NCI-H1048 (cell line): ENCODE measurements around the gene MOCOS.

Experiments
- DNase-seq: peaks from one replicate; lab custom pipeline; 2025; lab: John Stamatoyannopoulos, UW

The MOCOS gene

DNA sequence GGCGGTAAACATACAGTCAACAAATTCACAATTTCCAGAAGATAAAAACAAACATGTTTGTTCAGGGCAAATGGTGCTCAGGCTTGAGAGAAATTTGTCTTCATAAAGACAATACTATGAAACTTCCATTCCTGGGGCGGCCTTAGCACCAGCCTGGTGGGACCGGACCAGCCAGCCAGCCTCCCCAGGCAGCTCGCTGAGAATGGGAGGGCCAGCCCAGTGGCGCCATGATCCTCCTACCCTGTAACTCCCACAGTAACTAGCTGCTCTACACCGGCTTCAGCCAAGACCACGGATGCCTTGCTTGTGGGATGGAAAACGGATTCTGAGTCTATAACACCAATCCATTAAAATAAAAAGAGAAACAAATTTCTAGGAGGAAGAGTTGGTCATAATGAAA lies 86.0 kb downstream of the MOCOS start:
- no peak for DNase-seq

DNA sequence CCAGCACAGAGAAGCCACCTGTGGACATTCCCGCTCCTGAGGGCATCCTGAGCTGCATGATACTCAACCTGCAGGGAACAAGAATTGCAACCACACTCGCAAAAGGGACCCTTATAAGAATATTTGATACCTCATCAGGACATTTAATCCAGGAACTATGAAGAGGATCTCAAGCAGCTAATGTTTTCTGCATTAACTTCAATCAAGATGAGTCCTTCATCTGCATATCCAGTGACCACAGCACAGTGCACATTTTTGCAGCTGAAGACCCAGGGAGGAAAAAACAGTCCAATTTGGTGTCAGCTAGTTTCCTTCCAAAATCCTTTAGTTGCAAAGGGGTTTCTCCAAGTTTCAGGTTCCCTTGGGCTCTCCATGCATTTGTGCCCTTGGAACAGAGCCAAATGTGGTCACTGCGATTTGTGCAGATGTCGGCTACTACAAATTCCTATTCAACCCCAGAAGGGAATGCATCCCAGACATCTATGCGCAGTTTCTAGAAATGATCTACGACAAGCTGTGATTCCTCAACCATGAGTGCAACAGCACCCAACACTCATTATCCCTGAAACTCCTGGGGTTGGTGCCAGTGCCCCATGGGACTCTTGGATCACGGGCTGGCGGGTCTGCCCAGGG lies 86.9 kb downstream of the MOCOS start:
- DNase-seq = no peak

DNA sequence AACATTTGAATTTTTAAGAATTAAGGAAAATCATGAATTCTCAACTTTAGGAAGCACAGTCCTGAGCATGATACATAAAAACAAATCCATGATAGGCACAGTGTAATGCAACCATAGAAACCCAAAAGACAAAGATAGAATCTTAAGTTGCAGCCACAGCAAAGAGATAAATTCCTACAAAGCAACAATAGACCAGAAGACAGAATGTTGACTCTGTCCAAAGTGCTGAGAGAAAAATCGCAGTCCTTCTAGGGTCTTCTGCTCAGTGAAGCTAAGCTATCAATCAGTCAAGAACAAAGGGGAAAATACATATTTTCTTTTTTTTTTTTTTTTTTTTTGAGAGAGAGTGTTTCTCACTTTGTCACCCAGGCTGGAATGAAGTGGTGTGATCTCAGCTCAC lies 88.3 kb downstream of the MOCOS start:
- DNase-seq = no peak

DNA sequence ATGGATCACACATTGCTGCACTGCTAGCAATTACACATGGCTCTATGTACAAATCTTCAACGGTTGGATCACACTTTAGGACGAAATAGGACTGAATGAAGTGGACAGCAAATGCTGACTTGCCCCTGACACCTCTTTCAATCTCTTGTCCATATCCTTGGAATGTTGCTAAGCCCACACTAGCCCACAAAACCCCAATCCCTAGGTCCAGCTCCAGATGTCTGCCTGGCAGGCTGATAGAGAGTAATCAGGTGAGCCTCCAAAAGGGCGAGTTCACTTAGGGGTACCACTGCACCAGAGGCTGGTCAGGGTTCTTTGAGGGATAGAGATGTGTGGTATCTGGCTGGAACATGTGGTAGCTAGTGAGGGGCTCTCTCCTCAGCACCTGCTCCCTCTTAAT lies 91.7 kb downstream of the MOCOS start:
- DNase-seq = no peak

DNA sequence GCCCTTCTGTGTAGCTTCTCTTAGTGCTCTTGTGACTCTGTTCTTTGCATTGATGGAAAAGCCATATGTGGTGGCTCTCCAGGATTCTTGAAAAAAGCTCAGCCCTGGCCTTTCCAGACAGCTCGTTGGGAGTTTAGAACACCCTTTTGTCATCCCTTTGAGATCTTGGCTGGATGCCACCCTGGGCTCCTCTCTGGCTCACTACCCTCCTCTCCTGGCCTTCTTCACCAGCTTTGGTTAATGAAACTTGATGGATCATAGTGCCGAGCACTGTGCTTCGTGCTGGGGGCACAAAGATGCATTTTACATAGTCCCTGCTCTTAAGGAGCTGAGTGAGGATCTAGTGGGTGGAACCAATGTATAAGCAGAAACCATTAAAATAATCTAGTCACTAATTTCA lies 94.6 kb downstream of the MOCOS start:
- no peak for DNase-seq

DNA sequence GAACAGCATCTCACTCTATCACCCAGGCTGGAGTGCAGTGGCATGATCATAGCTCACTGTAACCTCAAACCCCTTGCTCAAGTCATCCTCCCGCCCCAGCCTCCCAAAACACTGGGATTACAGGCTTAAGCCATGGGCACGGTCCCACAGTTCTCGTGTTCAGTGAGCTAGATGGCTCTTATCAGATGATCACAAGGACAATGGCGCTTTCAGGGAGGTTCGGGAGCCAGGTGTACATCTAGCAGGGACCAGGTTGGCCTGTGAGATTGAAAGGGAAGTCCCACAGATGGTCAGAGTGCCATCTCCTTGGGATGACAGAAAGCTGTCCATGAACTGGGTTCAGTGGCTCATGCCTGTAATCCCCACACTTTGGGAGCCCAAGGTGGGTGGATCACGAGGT lies 96.2 kb downstream of the MOCOS start:
- no peak for DNase-seq

DNA sequence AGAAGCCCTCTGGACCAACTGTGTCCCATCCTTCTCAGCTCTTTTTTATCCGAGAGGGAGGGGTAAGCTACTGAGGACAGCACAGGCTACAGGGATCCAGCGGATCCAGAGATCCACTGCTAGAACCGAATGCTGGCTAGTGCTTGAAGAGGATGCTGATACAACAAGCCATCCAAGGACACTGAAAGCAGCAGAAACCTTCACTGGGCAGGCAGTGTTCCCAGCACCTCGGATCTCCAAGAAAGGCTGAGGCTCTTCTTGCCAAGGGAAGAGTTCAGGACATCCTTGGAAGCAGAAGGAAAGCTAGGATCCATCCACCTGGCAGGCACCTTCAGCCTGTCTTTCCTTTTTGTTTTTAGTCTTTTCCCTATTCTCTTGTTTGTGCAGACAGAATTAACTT lies 97.0 kb downstream of the MOCOS start:
- DNase-seq = no peak

DNA sequence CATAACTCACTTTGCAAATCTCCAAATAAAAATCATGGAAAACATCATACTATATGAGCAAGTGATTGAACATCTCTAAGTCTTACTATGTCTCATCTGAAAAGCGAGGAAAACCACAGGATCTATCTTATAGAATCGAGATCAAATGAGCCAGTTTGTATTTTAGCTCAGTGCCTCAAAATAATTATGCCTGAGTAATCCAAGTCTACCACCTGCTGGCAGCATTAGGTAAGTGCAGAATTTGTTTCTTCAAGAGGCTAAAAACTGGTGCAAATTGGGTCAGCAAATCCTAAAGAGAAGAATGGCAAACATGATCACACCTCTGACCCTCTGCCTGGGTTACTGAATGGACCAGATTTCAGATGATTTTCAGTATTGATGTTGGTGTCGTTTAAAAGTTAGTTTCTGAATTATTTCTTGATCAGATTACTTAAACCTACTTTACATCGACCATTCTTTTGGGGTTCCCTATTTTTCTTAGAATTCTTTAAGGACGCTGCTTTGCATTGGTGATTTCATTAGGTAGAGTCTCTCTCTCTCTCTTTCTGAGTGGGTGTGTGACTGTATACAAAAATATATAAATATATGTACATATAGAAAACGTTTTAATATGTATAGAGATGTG lies 97.5 kb downstream of the MOCOS start:
- no peak for DNase-seq

DNA sequence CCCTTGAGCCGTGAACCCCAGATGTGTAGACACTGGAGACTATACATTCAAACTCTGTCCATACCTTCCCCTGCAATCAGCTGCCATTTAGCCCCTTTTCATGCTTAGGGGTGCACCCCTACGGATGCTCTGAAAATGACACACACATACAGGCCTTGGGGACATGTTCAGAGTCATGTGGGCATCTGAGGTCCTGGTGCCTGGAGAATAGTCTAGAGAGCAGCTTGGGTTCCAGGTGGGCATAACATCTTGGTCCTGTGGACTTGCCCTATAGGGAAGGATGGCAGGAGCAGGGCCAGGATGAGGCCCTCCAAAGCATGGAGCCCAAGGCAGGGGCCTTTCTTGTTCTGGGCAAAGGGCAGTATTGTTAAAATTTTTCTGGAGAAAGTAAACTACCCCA lies 100.4 kb downstream of the MOCOS start:
- DNase-seq = no peak

DNA sequence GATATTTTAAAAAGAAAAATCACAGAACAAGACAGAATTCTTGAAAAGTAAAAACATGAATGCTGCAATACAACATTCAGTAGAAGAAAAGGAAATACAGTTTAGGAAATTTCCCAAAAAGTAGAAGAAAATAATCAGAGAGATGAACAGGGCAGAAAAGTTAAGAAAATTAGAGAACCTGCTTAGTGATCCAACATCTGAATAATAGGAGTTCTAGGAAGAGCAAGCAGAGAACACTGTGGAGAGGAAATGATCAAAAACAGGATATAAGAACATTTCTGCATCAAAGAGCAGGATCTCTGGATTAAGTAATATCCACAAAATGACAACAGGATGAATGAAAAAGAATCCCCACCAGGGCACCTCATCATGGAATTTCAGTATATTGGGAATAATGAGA lies 101.4 kb downstream of the MOCOS start:
- DNase-seq = no peak

DNA sequence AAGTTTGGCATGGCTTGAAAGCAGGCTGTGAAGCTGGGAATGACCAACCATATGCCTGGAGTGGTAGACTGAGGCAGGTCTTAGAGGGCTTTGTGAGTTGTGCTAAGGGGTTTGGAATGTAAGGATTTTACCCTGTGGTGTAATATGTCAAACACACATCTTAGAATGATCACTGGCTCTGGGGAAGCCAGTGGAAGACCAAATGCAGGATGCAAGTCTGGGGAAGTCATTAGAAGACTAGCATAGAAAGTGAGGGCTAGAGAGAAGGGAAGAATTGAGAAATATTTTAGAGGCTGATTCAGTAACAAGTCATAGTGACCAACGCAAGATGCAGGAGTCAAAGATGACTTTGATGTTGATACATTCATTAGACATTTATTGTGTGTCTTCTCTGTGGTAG lies 106.7 kb downstream of the MOCOS start:
- DNase-seq = no peak

DNA sequence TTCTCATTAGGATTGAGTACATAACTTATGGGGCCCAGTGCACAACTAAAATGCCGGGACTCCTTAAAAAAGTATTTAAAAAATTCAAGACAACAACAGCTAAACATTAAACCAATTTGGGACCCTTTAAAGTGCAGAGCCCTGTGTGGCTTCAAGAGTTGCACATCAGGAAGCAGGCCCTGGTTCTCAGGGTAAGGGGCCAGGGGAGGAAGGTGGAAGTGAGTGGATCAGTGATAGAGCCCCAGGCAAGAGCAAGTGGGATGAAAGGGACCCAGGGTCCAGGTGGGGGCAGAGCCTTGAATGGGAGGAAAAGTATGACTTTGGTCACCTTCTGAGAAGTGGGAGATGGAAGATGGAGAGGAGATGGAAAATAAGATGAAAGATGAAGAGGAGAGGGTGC lies 107.9 kb downstream of the MOCOS start:
- DNase-seq = no peak

DNA sequence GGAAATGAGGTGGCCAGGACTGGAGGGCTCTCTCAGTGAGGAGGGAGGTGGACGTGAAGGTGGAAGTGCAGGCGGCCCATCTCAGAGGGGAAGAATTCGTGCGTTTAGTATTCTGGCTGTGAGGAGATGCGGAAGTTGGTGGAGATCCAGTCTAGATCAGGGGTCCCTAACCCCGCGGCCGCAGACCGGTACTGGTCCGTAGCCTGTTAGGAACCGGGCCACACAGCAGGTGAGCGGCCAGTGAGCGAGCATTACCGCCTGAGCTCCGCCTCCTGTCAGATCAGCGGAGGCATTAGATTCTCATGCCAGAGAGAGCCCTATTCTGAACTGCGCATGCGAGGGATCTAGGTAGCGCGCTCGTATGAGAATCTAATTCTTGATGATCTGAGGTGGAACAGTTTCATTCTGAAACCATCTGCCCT lies 108.6 kb downstream of the MOCOS start:
- DNase-seq = no peak

DNA sequence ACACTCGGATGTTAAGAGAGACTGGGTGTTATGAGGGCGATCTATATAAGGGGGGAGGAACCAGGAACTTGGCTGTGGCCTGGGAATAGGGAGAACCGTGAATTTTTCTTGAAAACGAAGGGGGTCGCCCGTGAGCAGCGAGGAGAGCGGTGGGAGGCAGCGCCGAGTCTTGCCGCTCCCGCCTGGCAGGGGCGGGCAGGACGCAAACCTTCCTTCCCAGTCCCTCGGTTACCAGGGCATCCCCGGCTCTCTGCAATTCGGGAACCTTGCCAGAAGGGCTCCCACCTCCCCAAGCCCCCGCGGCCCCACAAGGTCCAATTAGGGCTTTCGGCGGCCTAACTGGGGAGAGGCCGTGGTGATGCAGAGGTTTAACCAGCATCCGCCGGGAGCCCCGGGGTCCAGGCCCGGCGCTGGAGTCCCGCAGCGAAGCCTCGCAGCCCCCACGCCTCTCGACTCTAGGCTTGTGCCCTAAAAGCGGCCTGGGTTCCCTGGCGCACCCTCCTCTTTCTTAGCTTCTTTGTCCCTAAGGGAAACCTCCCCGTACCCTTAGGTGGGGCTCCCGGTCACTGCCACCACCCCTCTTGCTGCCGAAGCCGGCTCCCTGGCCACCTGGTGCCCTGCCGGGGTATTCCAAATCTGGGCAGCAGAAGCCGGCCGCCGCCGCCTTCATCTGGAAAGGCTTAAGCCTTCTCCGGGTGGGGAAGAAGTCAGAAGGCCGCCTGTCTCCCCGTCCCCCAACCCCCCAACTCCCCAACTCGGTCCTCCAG lies 109.5 kb downstream of the MOCOS start:
- no peak for DNase-seq

DNA sequence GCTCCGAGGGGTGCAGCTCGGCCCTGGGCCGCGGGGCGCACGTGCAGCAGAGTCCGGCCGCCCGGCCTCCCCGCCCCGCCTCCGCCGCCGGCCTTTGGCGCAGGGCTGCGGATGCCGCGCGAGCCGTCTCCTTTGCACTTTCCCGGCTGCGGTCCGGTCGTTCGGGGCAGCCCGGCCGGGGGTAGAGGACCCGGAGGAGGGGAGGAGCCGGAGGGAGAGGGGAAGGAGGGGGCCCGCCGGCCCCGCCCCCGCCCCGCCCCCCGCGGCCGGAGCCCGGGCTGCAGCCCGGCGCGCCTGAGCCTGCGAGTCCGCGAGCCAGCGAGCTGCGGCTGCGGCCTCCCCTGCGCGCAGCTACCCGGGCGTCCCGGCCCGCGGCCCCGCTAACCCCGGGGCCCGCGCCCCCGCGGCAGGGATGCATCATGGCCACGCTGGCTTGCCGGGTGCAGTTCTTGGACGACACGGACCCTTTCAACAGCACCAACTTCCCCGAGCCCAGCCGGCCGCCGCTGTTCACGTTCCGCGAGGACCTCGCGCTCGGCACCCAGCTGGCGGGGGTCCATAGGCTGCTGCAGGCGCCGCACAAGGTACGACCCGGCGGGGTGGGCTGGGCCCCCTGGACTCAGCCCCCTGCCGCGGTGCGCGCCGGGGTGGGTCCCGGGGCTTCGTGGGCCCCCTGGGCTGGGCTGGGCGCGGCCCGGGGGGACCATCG lies 110.3 kb downstream of the MOCOS start, which contains the start of gene FHOD3:
Gene FHOD3, plus strand, starts transcription at position 297 of the 709 bp plus-strand sequence. Its CDS starts 123 bp downstream, at position 420.
- DNase-seq = no peak

DNA sequence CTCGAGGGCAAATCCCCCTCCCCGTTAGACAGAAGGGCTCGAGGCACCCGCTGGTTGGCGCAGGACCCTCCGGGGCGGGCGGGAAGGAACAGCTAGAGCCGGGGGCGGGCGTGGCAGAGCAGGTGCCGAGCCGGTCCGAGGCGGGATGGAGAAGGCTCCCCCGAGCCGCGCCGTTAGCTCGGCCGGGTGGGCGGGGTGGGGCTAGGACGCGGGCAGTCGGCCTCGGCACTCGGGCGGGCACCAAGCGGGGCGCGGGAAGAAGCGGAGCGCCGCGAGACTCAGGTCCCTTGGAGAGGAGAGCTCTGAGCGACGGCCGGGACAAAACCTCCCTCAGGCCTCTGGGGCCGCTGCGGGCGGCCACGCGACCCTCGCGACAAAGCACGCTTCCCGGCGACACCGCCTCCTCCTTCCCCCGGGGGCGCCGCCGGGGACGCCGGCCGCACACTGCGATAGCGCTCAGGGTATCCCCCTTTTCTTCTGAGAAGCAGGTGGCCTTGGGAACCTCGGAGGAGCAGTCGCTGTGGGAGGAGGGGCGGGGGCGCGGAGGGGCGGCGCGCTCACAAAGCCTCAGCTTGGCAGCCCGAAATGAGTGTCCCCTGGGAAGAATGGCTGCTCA lies 110.9 kb downstream of the MOCOS start:
- no peak for DNase-seq

DNA sequence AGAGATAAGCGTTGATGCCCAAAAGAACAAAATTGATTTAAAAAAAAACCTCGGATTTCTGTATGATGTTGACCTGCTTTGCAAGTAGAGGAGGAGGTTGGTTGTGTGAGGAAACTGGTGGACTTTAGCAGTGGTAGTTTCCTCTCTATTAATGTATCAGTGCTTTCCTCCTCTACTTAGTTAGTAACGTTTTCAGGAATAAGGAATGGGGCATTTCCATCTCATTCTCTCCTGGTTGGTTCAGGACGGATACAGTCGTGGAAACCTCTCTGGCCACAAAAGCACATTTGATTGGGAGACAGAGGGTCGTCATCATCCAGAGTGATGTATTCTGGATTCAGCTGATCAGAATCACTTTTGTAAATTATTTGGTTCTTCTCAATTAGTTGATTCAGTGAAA lies 111.7 kb downstream of the MOCOS start:
- no peak for DNase-seq

DNA sequence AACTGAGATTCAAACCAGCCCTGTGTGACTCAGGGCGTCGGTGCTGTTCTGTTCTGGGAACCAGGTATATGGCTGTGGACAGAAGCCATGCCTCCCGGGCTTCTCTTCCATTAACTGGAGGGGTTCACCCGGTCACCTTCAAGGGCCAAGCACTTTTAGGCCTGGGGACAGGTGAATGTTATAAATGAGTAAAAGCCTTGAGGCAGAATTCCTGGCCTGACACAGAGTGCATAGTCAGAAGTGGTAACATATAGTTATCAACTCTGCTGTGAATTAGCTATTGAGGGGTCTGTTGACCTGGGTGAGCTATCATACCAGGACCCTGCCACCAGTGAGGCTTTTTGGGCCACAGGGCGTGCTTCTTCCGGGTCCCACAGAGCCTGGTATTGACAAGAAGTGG lies 112.9 kb downstream of the MOCOS start:
- DNase-seq = no peak

DNA sequence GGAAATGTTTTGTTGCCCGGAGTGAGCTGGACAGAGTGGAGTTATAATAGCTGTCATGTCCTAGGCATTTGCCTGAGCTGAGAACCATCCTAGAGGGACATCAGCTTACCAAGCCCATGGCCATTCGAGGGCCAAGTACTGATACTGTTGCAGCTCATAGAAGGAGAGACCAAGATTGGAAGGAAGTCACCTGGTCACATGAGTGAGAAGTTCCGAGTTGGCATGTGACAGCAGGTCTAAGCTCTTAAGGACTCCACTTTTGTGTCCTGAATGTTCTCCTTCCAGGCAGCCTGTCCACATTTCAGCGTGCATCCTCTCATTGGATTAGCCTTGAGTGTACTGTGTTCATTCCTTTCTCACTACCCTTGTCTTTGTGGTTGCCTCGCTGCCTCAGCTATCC lies 114.6 kb downstream of the MOCOS start:
- DNase-seq = no peak

DNA sequence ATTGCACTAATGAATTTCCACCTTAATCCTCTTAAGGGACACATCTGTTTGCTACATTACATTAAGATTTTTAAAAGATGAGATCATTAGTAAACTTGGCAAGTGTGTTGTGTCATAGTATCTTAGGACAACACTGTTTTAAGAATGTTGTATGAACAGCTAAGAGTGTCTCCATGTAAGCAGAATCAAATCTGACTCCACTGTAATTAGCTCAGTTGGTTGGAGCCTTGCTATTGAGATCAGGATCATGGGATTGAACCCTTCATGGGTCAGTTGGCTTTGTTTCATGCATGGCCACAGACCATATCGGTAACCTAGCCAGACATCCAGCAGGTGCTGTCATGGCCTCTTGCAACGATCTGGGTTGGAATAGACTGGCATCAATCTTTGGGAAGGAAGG lies 115.4 kb downstream of the MOCOS start:
- no peak for DNase-seq

DNA sequence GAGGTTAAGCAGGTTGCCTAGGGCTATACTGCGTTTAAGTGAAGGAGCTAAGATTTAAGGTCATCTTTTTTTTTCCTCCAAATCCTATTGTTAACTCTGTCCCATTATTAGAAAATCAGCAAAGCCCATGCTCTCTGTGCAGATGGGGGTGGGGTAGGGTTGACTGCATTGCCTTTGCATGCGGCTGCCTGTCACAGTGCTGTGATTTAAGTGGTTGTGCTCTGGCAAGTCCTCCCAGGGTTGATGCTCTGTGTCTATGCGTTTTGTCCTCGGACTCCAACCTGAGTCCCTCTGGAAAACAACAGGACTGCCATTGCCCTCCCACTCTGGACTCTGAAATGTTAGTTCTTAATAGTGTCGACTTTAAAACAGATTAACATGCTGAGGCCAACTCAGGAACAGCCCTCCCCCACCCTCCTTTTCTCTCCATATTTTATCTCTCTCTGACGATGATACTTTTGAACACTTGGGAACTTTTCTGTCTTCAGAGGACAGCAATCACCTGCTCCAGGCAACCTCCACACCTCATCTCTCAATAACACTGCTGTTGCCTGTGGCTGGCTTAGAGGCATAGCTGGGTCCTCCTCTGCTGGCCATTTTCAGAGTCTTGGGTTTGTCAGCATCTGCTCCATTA lies 116.0 kb downstream of the MOCOS start:
- no peak for DNase-seq

DNA sequence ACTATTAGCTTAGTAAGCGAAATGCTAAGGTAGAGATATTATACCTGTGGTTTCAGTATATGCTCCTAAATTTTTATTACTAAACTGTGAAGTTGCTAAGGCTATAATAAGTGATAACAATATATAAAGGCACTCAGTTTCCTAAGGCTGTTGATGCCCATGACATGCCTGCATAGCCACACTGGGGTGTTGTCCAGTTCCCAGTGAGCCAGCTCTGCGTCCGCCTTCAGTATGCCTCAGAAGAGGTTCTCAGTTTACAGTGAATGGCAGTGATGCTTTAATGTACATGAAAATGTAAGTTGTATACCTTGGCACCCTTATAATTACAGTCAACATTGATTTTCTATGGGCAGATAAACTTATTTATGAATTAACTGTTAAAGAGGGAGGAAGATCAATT lies 117.4 kb downstream of the MOCOS start:
- DNase-seq = no peak
